NCI-H82 treated with DMSO at 0.1 percent for 48 hours (cell line): ENCODE data around the gene ABTB1.
"Not testable (repeated sequence)": the region's sequence is repeated elsewhere in the genome, so short reads cannot be mapped to it uniquely, and the experiment has no call there.

ENCODE experiments used
- DNase-seq: peaks from one replicate; lab custom pipeline; 2025; ENCODE audit not compliant: unreplicated experiment; lab: John Stamatoyannopoulos, UW

Gene ABTB1

GRCh38 chr3:127671523-127672428 lies 976 bp upstream of the ABTB1 start:
- DNase-seq, result no peak

DNA sequence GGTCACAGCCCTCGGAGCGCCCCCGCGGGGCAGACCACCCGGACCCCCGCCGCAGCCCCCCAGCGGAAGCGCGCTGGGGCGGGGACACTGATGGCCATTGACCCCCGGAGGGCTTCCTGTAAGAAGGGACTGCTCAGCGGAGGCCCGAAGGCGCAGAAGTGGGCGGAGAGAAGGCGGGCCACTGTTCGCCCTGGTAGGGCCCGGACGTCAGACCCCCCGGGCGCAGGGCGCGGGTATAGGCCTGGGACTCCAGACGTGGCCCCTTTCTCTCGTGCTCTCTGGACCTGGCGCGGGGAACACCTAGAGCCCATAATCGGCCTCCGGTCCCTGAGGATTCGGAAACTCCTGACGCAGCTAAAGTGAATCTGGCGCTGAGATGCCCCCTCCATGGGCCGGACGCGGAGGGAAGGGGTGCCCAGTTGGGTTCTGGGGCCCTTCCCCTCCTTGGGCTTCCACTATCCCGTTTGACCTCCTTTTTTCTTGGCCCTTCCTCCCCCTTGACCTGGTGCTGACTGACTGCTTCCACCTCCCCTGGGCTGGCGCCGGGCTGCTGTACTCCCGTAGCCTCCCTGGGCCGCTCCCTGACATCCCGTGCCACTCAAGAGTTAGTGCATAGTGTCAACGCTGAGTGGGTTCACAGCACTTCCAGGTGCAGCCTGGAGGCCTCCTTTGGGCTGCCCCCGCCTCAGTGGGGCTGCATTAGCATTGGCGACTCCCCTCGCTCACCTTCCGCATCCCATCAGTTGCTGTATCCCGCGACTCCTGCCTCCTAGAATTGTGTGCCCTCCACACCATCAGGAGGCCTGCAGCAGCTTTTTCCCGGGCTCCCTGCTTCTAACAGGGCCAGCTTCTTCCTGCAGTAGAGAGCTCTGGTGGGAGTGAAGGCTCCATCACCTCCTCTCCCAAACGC lies 694 bp downstream of the ABTB1 start:
- no peak for DNase-seq

DNA sequence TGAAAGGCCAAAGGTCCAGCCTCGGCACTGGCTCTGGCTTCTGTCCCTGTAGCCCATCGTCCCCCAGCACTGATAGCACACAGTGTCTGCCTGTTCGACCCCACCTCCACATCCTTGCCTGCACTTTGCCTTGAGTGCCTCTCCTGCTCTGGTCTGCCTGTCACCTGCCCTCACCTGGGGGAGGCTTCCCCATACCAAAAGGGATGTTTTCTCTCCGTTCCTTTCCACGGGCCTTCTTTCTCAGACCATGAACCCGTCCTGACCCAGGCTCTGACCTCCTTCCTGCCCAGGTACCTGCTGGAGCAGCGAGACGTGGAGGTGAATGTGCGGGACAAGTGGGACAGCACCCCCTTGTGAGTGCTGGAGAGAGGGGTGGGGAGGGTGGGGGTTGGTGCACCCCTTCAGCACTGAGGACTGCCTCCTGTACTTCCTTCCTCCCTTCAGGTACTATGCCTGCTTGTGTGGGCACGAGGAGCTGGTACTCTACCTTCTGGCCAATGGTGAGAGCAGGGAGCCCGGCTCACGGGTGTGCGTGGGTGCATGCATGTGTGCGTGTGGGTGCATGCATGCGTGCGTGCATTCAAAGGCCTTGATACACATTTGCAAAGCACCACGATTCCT lies 1.5 kb downstream of the ABTB1 start:
- no peak for DNase-seq

GRCh38 chr3:127674790-127675189 lies 2.0 kb downstream of the ABTB1 start:
- no peak for DNase-seq

- DNase-seq, result no peak
Observed at GRCh38 chr3:127675651-127676391, 3.1 kb downstream of the ABTB1 start.

DNA sequence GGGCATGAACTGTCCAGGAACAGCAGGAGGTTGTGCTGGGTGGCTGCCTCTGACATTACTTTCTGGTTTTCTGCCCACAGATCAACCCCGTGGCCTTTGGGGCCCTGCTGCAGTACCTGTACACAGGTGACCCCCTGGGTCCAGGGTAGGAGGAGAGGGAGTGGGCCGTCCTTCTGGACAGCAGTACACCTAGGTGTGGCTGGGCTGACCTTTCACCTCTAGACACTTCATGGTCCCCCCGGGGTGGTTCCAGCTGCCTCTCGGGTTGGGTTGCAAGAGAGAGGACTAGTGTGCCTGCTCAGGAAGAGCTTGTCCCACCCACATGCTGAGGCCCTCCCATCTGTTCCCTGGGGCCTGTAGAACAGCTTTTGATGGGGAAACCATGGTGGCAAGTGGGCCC lies 3.7 kb downstream of the ABTB1 start:
- no peak for DNase-seq

DNA sequence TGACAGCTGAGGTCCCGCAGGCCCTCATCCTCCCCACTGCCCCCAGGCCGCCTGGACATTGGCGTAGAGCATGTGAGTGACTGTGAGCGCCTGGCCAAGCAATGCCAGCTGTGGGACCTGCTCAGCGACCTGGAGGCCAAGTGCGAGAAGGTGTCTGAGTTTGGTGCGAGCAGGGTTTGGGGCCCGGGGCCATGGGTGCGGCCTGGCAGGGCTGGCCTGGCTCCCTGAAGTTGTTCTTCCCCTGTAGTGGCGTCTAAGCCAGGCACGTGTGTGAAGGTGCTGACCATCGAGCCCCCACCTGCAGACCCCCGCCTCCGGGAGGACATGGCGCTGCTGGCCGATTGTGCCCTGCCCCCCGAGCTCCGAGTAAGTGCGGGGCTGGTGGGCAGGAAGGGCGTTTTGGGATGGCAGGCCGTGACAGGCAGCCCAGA lies 4.2 kb downstream of the ABTB1 start:
- DNase-seq, result no peak

- DNase-seq, result no peak
Observed at GRCh38 chr3:127677541-127678314, 5.0 kb downstream of the ABTB1 start.

DNA sequence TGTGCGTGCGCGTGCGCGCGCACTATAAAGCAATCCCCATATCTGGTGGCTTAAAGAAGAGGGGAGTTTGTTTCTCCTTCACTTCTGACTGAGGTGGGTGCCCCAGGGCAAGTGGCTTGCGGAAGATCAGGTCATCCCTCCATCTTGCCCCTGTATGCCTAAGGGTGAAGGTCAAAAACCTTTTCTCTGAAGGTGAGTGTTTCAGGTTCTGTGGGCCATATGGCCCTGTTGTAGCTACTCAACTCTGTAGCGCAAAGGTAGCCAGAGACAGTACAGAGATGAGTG lies 5.5 kb downstream of the ABTB1 start:
- DNase-seq, result no peak

DNA sequence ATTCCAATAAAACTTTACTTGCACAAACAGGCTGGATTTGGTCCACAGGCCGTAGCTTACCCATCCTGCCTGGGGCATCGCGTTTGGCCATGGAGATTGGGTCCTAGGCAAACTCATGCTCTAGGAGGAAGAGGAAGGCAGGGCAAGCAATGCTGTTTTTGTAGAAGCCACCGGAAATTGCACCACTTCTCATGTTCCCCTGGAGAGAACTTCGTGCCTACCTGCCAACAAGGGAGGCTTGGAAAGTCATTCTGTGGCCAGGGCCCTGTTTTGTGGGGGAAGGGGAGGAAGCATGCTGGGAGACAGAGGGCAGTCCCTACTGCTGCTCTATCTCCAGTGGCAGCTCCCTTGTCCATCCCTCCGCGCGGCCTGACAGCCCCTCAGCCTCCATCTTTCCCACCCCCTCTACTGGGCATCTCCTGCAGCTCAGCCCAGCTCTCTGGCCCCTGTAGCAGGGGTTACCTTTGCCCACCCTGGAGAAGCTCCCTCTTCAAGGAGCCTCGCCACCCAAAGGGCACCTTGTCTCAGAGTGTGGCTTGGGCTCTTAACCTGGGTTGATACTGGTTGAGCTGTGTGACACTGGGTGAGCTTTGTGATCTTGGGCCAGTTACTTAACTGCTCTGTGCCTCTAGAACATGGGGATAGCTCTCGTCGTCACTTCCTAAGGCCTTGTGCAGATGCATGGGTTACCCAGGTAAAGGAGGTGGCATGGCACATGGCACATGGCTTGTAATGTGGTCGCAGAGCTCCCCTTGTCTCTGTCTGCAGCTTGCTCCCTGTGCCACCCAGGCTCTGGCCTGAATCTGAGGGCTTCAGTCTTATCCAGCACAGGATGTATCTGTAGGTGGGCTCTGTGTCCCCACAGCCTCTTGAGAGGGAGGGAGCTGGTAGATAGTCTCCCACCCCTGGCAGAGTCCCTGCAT lies 6.1 kb downstream of the ABTB1 start:
- DNase-seq, result no peak

- DNase-seq, result no peak
Observed at GRCh38 chr3:127679534-127680145, 6.9 kb downstream of the ABTB1 start.

DNA sequence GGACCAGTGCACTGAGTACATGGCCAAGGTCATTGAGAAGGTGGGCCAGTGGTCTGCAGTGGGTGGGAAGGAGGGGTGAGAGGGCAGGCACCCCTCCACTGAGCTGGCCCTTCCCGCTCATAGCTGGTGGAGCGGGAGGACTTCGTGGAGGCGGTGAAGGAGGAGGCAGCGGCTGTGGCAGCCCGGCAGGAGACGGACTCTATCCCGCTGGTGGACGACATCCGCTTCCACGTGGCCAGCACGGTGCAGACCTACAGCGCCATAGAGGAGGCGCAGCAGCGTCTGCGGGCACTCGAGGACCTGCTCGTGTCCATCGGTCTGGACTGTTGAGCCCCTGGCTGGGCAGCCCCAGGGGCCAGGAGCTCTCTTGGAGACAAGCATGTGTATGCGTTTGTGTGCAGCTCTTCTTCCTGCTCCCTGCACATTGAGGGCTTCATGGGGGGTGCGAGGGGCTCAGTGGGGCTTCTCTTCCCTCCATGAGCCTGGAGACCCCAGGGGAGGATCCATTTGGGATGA lies 7.5 kb downstream of the ABTB1 start:
- DNase-seq, result no peak

- no peak for DNase-seq
Observed at GRCh38 chr3:127680798-127681221, 8.1 kb downstream of the ABTB1 start.

DNA sequence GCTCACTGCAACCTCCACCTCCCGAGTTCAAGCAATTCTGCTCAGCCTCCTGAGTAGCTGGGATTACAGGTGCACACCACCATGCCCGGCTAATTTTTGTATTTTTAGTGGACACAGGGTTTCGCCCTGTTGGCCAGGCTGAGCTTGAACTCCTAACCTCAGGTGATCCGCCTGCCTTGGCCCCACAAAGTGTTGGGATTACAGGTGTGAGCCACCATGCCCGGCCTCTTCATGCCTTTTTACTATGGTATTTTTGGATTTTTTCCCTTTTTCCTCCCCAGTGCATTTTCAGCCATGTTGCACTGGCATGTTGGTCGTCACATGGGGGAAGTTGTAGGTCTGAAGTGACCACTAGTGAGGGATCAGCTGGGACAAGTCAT lies 9.4 kb downstream of the ABTB1 start:
- DNase-seq, result not testable (repeated sequence)

GRCh38 chr3:127682561-127682960 lies 9.8 kb downstream of the ABTB1 start:
- DNase-seq, result no peak

DNA sequence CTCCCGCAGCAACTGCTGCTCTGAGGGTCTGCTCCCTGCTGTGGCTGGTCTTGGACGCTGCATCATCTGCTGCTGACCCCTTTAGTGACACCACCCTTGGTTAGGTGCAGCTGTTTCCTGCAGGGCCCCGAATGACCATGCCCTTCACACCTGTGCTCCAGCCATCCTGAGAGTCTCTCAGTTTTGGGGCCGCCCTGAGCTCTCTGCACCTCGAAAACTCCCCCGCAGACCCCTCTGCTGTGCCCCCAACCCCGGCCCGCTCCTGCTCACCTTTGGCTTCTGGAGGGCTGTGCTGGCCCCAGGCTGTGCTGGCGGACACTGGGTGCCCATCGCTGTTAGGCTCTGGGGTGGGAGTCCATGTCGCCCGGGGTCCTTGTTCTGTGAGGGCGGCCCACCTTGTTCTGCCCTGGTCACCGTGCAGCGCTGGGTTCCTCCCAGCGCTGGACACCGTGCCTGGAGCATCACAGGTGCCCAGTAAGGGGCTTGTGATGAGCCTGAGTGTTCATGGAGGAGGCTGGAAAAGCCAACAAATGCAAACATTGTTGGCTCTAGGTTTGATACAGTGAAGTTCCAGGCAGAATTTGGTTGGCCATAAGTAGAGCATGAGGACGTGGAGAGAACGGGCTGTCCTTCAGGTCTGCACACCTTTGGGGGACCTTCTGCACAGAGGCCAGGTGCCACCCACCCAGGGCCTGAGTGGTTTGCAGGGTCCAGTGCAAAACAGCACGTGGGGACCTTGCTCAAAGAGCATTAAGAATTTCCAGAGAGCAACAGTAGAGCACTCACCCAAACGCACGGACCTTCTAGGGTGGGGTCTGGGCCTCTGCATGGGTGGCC lies 12.3 kb downstream of the ABTB1 start:
- DNase-seq, result no peak

- DNase-seq, result no peak
Observed at GRCh38 chr3:127685708-127686511, 13.2 kb downstream of the ABTB1 start.
